Transverse colon (tissue), 3 donors: ENCODE measurements around the gene CDC42BPG.

Experiments used
- EP300 ChIP-seq: sonication (generic); formaldehyde crosslinking; IDR thresholded peaks from one replicate; pipeline ENCODE4 v1.6.1; 2017; ENCODE audit warnings: antibody characterized with exemption, low read depth
- TF ChIP-seq, protein P1 (sequence below), 5 experiments: fragments of 200-600 bp in 3 of 5; fragments of 450-650 bp in 2 of 5; sonication (generic) in 3 of 5; IDR thresholded peaks; 1 replicate in 2 of 5; 2 replicates in 3 of 5; pipeline ENCODE4 v1.5.1; 2016 to 2017; ENCODE audit warnings: antibody characterized with exemption in 5 of 5, inconsistent platforms in 3 of 5, mild to moderate bottlenecking in 2 of 5, moderate library complexity in 1 of 5

DNA sequence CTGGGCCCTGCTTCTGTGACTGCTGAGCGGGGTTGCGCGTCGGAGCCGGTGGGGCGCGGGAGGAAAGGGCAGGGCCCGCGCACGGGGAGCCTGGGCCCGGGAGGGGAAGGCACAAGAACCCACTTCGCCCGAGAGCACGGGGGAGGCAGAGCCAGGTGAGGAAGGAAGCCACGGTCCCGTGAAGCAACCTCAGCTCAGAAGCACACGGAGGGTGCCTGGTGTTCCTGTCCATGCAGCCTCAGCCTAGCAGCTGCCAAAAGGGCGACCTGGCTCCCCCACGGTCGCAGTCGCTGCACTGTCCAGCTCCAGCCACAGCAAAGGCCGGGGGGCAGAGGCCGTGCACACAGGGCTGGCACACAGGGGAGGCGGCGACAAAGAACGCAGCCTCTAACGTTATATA is 9.3 kb upstream of the CDC42BPG start:
- TF ChIP-seq, protein P1, sequence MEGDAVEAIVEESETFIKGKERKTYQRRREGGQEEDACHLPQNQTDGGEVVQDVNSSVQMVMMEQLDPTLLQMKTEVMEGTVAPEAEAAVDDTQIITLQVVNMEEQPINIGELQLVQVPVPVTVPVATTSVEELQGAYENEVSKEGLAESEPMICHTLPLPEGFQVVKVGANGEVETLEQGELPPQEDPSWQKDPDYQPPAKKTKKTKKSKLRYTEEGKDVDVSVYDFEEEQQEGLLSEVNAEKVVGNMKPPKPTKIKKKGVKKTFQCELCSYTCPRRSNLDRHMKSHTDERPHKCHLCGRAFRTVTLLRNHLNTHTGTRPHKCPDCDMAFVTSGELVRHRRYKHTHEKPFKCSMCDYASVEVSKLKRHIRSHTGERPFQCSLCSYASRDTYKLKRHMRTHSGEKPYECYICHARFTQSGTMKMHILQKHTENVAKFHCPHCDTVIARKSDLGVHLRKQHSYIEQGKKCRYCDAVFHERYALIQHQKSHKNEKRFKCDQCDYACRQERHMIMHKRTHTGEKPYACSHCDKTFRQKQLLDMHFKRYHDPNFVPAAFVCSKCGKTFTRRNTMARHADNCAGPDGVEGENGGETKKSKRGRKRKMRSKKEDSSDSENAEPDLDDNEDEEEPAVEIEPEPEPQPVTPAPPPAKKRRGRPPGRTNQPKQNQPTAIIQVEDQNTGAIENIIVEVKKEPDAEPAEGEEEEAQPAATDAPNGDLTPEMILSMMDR (IDR thresholded peaks at IDR 0.05) = no peak
- TF ChIP-seq EP300 = no peak
